H1 (cell line): ENCODE measurements around the gene CLTCL1. TPM values are rescaled to one million over a fixed set of nuclear protein-coding genes. Genes with fewer than 3 reads are reported as not detected.

ENCODE experiments used
- CTCF ChIA-PET: fragments of 300-600 bp; sonication (Branson Sonifier 250); formaldehyde crosslinking; loops from one replicate; lab custom pipeline; 2021; ENCODE audit not compliant: partially characterized antibody; lab: Charles Lee
- POLR2A ChIA-PET: fragments of 300-600 bp; sonication (Branson Sonifier 250); formaldehyde crosslinking; loops from one replicate; lab custom pipeline; 2021; ENCODE audit warnings: inconsistent platforms; ENCODE audit not compliant: partially characterized antibody; lab: Charles Lee
- DNase-seq, 2 experiments: peaks; one replicate each; pipeline versions ENCODE4 v3.0.0 to v3.0.0-alpha.2; 2010 to 2022; ENCODE audit warnings: low spot score in 2 of 2, low read depth in 1 of 2, mixed read lengths in 1 of 2
- FAIRE-seq: peaks from 2 replicates; lab custom pipeline; 2011; peaks lifted over from hg19 to GRCh38; lab: Jason Lieb, UNC
- H2AFZ ChIP-seq: 2 replicates; pipeline ENCODE4 v1.8.1; 2012; ENCODE audit warnings: low read length, inconsistent platforms
- H2AK5ac ChIP-seq: 2 replicates; pipeline ENCODE4 v1.6.1; 2013; ENCODE audit warnings: low read depth, low read length
- H2BK120ac ChIP-seq: replicated peaks from 2 replicates; pipeline ENCODE3; 2013; ENCODE audit warnings: low read depth, low read length, inconsistent platforms
- H2BK12ac ChIP-seq: 2 replicates; pipeline ENCODE4 v1.6.1; 2013; ENCODE audit warnings: low read depth, low read length
- H2BK15ac ChIP-seq: 2 replicates; pipeline ENCODE4 v1.6.1; 2013; ENCODE audit warnings: low read length
- H2BK20ac ChIP-seq: 2 replicates; pipeline ENCODE4 v1.6.1; 2013; ENCODE audit warnings: low read length
- H2BK5ac ChIP-seq: 2 replicates; pipeline ENCODE4 v1.6.1; 2013; ENCODE audit warnings: low read depth, low read length
- H3K14ac ChIP-seq: 2 replicates; pipeline ENCODE4 v1.6.1; 2013; ENCODE audit warnings: inconsistent platforms; ENCODE audit not compliant: insufficient read length
- H3K18ac ChIP-seq: 2 replicates; pipeline ENCODE4 v1.6.1; 2013; ENCODE audit warnings: low read length; ENCODE audit errors: extremely low read depth
- H3K23ac ChIP-seq: 2 replicates; pipeline ENCODE4 v1.6.1; 2013; ENCODE audit warnings: inconsistent platforms; ENCODE audit not compliant: insufficient read length
- H3K23me2 ChIP-seq: 2 replicates; pipeline ENCODE4 v1.6.1; 2013; ENCODE audit warnings: low read depth, low read length
- H3K27ac ChIP-seq: 2 replicates; pipeline ENCODE4 v1.6.1; 2011; ENCODE audit warnings: low read depth, low read length, inconsistent platforms
- H3K27me3 ChIP-seq, 4 experiments: replicated peaks in 1 of 4; 1 replicate in 1 of 4; 2 replicates in 3 of 4; pipeline versions ENCODE4 v1.6.1 to v1.8.1; 2011 to 2013; ENCODE audit warnings: low read length in 3 of 4, mild to moderate bottlenecking in 3 of 4, inconsistent platforms in 2 of 4, mixed read lengths in 2 of 4, moderate library complexity in 1 of 4; ENCODE audit not compliant: control insufficient read depth in 3 of 4, insufficient read depth in 3 of 4; ENCODE audit errors: extremely low read depth in 1 of 4
- H3K36me3 ChIP-seq, 4 experiments: 2 replicates each; pipeline versions ENCODE4 v1.6.1 to v1.8.1; 2011 to 2013; ENCODE audit warnings: mild to moderate bottlenecking in 4 of 4, low read length in 3 of 4, moderate library complexity in 2 of 4, control low read depth in 1 of 4, inconsistent platforms in 1 of 4; ENCODE audit not compliant: insufficient read depth in 4 of 4, control insufficient read depth in 2 of 4
- H3K4ac ChIP-seq: replicated peaks from 2 replicates; pipeline ENCODE3; 2013; ENCODE audit warnings: low read length, low read depth, mixed read lengths, inconsistent platforms; ENCODE audit not compliant: insufficient read length
- H3K4me1 ChIP-seq, 4 experiments: replicated peaks in 1 of 4; 1 replicate in 1 of 4; 2 replicates in 3 of 4; pipeline versions ENCODE4 v1.6.1 to v1.8.1; 2011 to 2013; ENCODE audit warnings: low read length in 3 of 4, inconsistent platforms in 2 of 4, mixed read lengths in 1 of 4; ENCODE audit not compliant: insufficient read depth in 4 of 4, control insufficient read depth in 3 of 4
- H3K4me2 ChIP-seq, 2 experiments: 2 replicates each; pipeline versions ENCODE4 v1.6.1 to v1.8.1; 2011 to 2013; ENCODE audit warnings: low read depth in 2 of 2, low read length in 2 of 2, control low read depth in 1 of 2, inconsistent platforms in 1 of 2, mild to moderate bottlenecking in 1 of 2; ENCODE audit not compliant: insufficient read depth in 1 of 2
- H3K4me3 ChIP-seq, 4 experiments: fragments of 200-600, 300-600 bp in 1 of 4; sonication (generic), shearing (Covaris generic), sonication (Bioruptor Twin) in 1 of 4; 2 replicates each; pipeline versions ENCODE4 v1.5.1 to v1.8.1; 2011 to 2016; ENCODE audit warnings: low read length in 4 of 4, low read depth in 3 of 4, control low read depth in 2 of 4, inconsistent platforms in 2 of 4, mild to moderate bottlenecking in 2 of 4, mixed read lengths in 1 of 4, moderate library complexity in 1 of 4; ENCODE audit not compliant: insufficient read depth in 2 of 4; ENCODE audit errors: extremely low read depth in 1 of 4
- H3K56ac ChIP-seq: replicated peaks from 2 replicates; pipeline ENCODE3; 2013; ENCODE audit warnings: low read depth, mild to moderate bottlenecking, mixed read lengths, low read length, inconsistent platforms; ENCODE audit not compliant: insufficient read length
- H3K79me1 ChIP-seq: 2 replicates; pipeline ENCODE4 v1.6.1; 2013; ENCODE audit warnings: low read depth, low read length, control low read depth
- H3K79me2 ChIP-seq, 2 experiments: 2 replicates each; pipeline versions ENCODE4 v1.6.1 to v1.8.1; 2012 to 2013; ENCODE audit warnings: low read length in 2 of 2, mild to moderate bottlenecking in 2 of 2, inconsistent platforms in 1 of 2; ENCODE audit not compliant: insufficient read depth in 2 of 2, control insufficient read depth in 1 of 2
- H3K9ac ChIP-seq, 4 experiments: replicated peaks in 1 of 4; 1 replicate in 1 of 4; 2 replicates in 3 of 4; pipeline versions ENCODE4 v1.6.1 to v1.8.1; 2011 to 2013; ENCODE audit warnings: low read depth in 3 of 4, low read length in 3 of 4, control low read depth in 2 of 4, mild to moderate bottlenecking in 2 of 4, moderate library complexity in 2 of 4, inconsistent platforms in 1 of 4; ENCODE audit errors: extremely low read depth in 1 of 4
- H3K9me3 ChIP-seq, 2 experiments: 2 replicates each; pipeline versions ENCODE4 v1.6.1 to v1.8.1; 2012 to 2013; ENCODE audit warnings: mild to moderate bottlenecking in 2 of 2, moderate library complexity in 2 of 2, control low read depth in 1 of 2, inconsistent platforms in 1 of 2, low read depth in 1 of 2, low read length in 1 of 2, mixed read lengths in 1 of 2; ENCODE audit not compliant: insufficient read depth in 2 of 2
- H4K20me1 ChIP-seq, 2 experiments: replicated peaks in 1 of 2; 2 replicates each; pipeline versions ENCODE3 to v1.8.1; 2011 to 2013; ENCODE audit warnings: inconsistent platforms in 2 of 2, low read length in 2 of 2, mild to moderate bottlenecking in 1 of 2; ENCODE audit not compliant: insufficient read depth in 2 of 2, control insufficient read depth in 1 of 2
- H4K5ac ChIP-seq: 2 replicates; pipeline ENCODE4 v1.6.1; 2013; ENCODE audit warnings: low read length, low read depth, mixed read lengths, inconsistent platforms; ENCODE audit not compliant: insufficient read length
- H4K8ac ChIP-seq: 2 replicates; pipeline ENCODE4 v1.8.0; 2013; ENCODE audit warnings: mild to moderate bottlenecking, moderate library complexity, low read length, inconsistent platforms; ENCODE audit not compliant: insufficient read depth; ENCODE audit errors: extremely low read depth
- H4K91ac ChIP-seq: replicated peaks from 2 replicates; pipeline ENCODE3; 2013; ENCODE audit warnings: low read length, mixed read lengths, inconsistent platforms; ENCODE audit not compliant: insufficient read length
- ATF2 ChIP-seq: IDR thresholded peaks from 2 replicates; pipeline ENCODE4 v1.6.1; 2012; ENCODE audit warnings: low read length, inconsistent platforms
- BACH1 ChIP-seq: IDR thresholded peaks from 2 replicates; pipeline ENCODE4 v1.6.1; 2012; ENCODE audit warnings: low read length, improper control_type of control experiment
- CHD1 ChIP-seq: IDR thresholded peaks from 2 replicates; pipeline ENCODE4 v1.6.1; 2012; ENCODE audit warnings: low read depth, low read length, improper control_type of control experiment
- CTBP2 ChIP-seq: IDR thresholded peaks from 2 replicates; pipeline ENCODE4 v1.7.0; 2011; ENCODE audit warnings: borderline replicate concordance, mild to moderate bottlenecking, moderate library complexity, mixed read lengths, low read length; ENCODE audit not compliant: insufficient read depth, insufficient read length
- EGR1 ChIP-seq: IDR thresholded peaks from 2 replicates; pipeline ENCODE4 v1.6.1; 2011; ENCODE audit warnings: low read depth, low read length, borderline replicate concordance
- KDM4A ChIP-seq: IDR thresholded peaks from one replicate; pipeline ENCODE4 v1.7.1; 2012; ENCODE audit warnings: low read depth, mild to moderate bottlenecking, moderate library complexity, low read length, inconsistent platforms; ENCODE audit not compliant: severe bottlenecking
- POLR2AphosphoS5 ChIP-seq: IDR thresholded peaks from 2 replicates; pipeline ENCODE4 v1.6.1; 2011; ENCODE audit warnings: low read depth, low read length
- SIX5 ChIP-seq: IDR thresholded peaks from 2 replicates; pipeline ENCODE4 v1.6.1; 2011; ENCODE audit warnings: mild to moderate bottlenecking, low read depth, low read length
- TBP ChIP-seq: IDR thresholded peaks from 2 replicates; pipeline ENCODE4 v1.6.1; 2011; ENCODE audit warnings: low read depth, low read length, improper control_type of control experiment
- TEAD4 ChIP-seq: IDR thresholded peaks from 2 replicates; pipeline ENCODE4 v1.6.1; 2012; ENCODE audit warnings: low read depth, low read length, inconsistent platforms, mixed read lengths
- WGBS, 2 experiments: shearing (Covaris generic) in 1 of 2; methylation state at CpG; one replicate each; pipeline versions ENCODE4 v1.1.6 to v1.1.7; 2013 to 2015; ENCODE audit warnings: low lambda C conversion rate in 2 of 2, mixed read lengths in 2 of 2, inconsistent platforms in 1 of 2, low coverage in 1 of 2, missing lambda C conversion rate in 1 of 2; ENCODE audit not compliant: insufficient replicate concordance in 2 of 2, insufficient coverage in 1 of 2, insufficient read length in 1 of 2; ENCODE audit errors: extremely low coverage in 1 of 2, missing lambda C conversion rate in 1 of 2; 5-methylcytosine and 5-hydroxymethylcytosine counted together
- polyA plus RNA-seq, 7 experiments: library from polyadenylated mRNA; depleted of rRNA in 3 of 7; stranded (reverse) in 5 of 7; unstranded in 2 of 7; fragments of >200 nt in 5 of 7; fragments of 200-250 nt in 2 of 7; gene quantifications; 1 replicate in 5 of 7; 2 replicates in 1 of 7; 4 replicates in 1 of 7; pipeline versions ENCODE4 v1.2.1 to v1.2.3, GENCODE V29; 2011 to 2013; ENCODE audit warnings: missing spikeins in 2 of 7, mixed read lengths in 2 of 7
- total RNA-seq: library from RNA; stranded (reverse); fragmentation: NEBNext Ultra II Directional; extraction: Animal tissue kit (Norgen Biotek cat#: 25700); gene quantifications from 2 replicates; pipeline ENCODE4 v1.2.1, GENCODE V29; 2021

CLTCL1 gene
- total and polyA plus RNA-seq, 2 of the 8 experiments (the other 6 are each of a cell fraction or from before 2014, with no cell fraction given) = 12.4 to 17.0 TPM

GRCh38 chr22:19196841-19197612, 94.5 kb downstream of the CLTCL1 start:
- H4K8ac ChIP-seq = no peak overlapping the region
- peak overlapping the region; percentile 52 for H2BK5ac ChIP-seq
- H3K4me2 ChIP-seq = no peak overlapping the region
- no peaks in the 10 kb centered on the region for H3K9me3 ChIP-seq
- H3K36me3 ChIP-seq = peaks cover 0 to 21% (median 3%) of the 10 kb centered on the region in 4 experiments; a peak in 4 of 8 replicates
- FAIRE-seq = no peak
- H3K4me3 ChIP-seq = no peak overlapping the region
- H3K27ac ChIP-seq = no peak overlapping the region
- H2BK20ac ChIP-seq = no peak overlapping the region
- H2BK12ac ChIP-seq = no peak overlapping the region
- H2BK120ac ChIP-seq = no peak overlapping the region
- H4K5ac ChIP-seq = no peak overlapping the region
- H2AK5ac ChIP-seq = no peak overlapping the region
- H4K20me1 ChIP-seq = no peaks in the 10 kb centered on the region
- H3K18ac ChIP-seq = no peak overlapping the region
- no peak overlapping the region for H3K9ac ChIP-seq
- H2BK15ac ChIP-seq = no peak overlapping the region
- 86% methylated on average over 11 of the region's 11 CpGs; no CpG with 5 or more reads in 1 of the 2 experiments for WGBS, 2 experiments
- no peak overlapping the region for H3K14ac ChIP-seq
- H4K91ac ChIP-seq = no peak overlapping the region
- H3K4me1 ChIP-seq = peaks cover 0 to 3% (median 0%) of the 10 kb centered on the region in 4 experiments; a peak in 1 of 7 replicates
- no peak overlapping the region for H3K4ac ChIP-seq
- no peak for DNase-seq
- H3K56ac ChIP-seq = no peak overlapping the region
- no peaks in the 10 kb centered on the region for H3K79me1 ChIP-seq
- CTCF ChIA-PET = interaction anchor here (0.6 to 1.5 kb wide), 6 partner anchors 9 to 20 kb away, joined by 3 to 5 read pairs (median 3); partner anchors contain the start of gene SLC25A1
- no peaks in the 10 kb centered on the region for H3K27me3 ChIP-seq
- no peak overlapping the region for H3K23ac ChIP-seq
- H3K23me2 ChIP-seq = no peaks in the 10 kb centered on the region
- POLR2A ChIA-PET = interaction anchor here (1.2 to 1.5 kb wide), 2 partner anchors 18 to 75 kb away, joined by 3 to 4 read pairs; partner anchors contain the start of genes DGCR2 and SLC25A1
- H2AFZ ChIP-seq = no peak overlapping the region
- H3K79me2 ChIP-seq = no peaks in the 10 kb centered on the region
- TF ChIP-seq SIX5 (no peak), CTBP2 (no peak), CHD1 (no peak), TBP (no peak), POLR2AphosphoS5 (no peak), KDM4A (no peak), BACH1 (no peak), EGR1 (no peak), TEAD4 (no peak), ATF2 (no peak)
